NCI-H1694 (cell line): Measurements from ENCODE around the gene GALM.
"Not testable (repeated sequence)": the region's sequence is repeated elsewhere in the genome, so short reads cannot be mapped to it uniquely, and the experiment has no call there.

Experiments used
- DNase-seq: peaks from one replicate; lab custom pipeline; 2025; lab: John Stamatoyannopoulos, UW

The GALM gene

DNA sequence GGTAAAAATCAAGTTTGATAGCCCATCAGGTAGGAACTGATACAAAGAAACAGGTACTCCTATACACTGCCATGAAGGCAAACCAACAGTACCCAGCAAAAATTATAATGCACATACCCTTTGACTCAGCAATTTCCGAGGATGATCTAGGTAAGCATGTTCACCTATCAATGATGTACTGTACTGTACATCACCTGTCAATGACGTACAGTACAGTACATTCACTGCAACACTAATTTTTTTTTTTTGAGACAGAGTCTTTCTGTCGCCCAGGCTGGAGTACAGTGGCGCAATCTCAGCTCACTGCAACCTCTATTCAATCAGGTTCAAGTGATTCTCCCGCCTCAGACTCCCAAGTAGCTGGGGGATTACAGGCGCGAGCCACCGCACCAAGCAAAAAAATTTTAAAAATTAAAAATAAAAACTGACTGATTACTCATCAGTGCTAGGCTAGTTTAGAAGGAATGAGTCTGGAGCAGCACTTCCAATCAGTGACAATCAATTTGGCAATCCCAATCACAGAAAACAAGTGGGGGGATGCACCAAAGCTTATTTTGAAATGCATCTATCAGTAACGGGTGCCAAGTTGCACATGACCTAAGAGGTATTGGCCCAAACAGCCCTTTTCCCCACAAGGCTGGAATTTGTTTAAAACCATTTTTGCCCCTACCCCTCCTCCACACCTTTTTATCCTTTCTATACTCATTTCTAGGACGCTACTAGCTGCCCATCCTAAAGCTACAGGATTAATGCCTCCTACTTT is 77.1 kb downstream of the GALM start:
- no peak for DNase-seq

DNA sequence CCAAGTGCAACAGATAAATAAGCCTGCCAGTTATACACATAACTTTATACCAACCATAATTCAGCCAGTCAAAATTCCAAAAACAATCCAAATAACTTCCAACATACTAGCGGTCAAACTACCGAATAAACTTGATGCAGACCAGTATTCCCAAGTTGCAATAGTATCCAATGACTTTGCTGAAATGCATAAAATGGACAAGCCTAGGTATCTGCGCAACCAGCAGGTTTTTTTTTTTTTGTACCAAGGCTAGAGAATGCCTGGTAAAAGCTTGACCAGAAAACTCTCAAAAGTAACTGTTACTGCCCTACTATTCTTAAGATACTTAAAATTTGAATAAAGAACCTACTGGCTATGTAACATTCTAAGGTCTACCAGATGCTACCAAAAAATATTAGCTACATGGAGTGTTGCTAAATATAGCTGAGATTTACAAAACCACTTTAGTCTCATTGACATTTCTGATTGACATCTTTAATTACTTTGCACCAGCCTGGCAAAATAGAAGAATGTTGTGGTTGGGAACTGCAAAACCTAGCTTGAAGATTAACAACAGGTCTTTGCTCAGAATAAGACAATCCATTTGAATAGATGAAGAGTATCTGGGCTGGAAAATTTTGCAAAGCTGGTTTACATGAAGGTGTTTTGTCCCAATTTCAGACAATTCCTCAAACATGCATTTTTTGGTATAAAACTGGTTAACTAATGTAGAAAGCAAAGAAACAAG is 77.9 kb downstream of the GALM start:
- no peak for DNase-seq

DNA sequence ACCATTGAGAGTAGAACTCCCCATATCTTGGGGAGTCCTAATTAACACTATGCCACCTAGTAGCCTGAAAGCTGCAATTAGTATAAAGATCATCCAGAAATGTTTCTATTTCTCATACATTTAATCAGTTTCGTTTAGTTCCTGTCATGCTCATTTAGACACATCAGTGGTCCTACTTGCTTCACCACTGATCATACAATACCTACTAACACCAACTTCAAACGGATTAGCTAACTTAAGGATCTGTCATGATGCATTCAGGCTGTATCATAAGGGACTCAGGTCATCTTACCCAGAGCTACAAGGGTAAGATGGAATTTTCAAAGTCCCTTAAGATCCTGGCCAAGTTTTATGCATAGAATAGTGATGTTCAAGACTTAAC is 78.5 kb downstream of the GALM start:
- no peak for DNase-seq

DNA sequence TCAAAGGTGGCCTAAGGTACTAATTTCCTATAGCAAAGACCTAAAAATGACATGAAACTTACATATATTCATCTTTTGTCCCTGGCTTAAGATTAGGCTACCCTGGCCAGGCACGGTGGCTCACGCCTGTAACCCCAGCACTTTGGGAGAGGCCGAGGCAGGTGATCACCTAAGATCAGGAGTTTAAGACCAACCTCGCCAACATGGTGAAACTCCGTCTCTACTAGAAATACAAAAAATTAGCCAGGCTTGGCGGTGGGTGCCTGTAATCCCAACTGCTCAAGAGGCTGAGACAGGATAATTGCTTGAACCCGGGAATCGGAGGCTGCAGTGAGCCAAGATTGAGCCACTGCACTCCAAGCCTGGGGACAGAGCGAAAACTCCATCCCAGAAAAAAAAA is 79.4 kb downstream of the GALM start:
- DNase-seq = no peak

- no peak for DNase-seq
Measured at GRCh38 chr2:38747007-38747424, 81.1 kb downstream of the GALM start.

GRCh38 chr2:38747819-38748218 is 81.9 kb downstream of the GALM start:
- DNase-seq = no peak

DNA sequence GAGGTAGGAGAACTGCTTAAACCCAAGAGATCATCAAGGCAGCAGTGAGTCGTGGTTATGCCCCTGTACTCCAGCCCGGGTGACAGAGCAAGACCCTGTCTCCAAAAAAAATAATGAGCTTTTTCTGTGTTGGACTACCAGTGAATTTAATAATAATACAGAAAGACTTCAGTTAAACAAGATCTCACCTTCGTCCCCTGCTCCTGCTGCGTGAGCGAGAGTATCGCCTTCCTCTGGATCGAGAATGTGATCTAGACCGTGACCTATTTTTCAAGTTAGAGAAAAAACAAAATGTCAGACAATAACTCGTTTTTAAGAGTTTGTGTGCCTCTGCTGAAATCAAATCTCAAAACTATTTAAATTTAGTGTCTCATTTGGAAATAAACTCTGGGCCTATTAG is 82.5 kb downstream of the GALM start:
- no peak for DNase-seq

- no peak for DNase-seq
Measured at GRCh38 chr2:38748943-38749804, 83.3 kb downstream of the GALM start.

DNA sequence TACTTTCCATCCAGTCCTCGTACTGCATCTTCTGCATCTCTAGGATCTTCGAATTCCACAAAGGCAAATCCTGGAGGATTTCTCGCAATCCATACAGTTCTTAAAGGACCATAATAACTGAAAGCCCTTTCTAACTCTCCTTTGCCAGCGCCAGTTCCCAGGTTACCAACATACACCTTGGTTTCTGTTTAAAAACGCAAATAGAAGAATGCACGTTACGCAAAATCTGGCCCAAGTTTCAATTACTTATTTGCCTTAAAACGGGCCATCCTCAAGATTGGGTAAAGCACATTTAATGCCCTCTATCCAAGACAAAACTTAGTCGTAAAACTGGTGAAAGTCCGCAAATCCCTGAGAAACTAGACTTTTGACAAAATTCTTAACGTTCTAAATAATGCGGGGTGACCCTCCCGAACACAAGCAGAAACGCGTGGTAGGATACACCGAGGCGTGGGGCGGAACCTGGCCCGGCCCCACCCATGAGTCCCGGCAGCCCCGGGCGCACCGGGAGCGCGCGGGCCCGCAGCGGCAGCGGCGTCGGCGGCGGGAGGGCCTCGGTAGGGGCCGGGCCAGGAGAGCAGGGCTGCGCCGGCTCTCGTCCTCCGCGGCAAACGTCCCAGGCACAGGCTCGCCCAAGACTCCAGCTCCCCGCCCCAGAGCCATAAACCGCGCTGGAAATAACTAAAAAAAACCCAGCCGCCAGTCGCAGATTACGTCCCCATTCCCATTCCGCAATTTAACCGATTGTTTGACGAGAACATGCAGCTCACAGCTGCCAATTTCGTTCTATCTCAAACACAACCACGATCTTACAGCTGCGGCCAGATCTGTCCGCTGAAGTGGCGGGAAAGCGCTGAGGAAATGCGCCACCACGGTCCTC is 84.3 kb downstream of the GALM start:
- DNase-seq = no peak

DNA sequence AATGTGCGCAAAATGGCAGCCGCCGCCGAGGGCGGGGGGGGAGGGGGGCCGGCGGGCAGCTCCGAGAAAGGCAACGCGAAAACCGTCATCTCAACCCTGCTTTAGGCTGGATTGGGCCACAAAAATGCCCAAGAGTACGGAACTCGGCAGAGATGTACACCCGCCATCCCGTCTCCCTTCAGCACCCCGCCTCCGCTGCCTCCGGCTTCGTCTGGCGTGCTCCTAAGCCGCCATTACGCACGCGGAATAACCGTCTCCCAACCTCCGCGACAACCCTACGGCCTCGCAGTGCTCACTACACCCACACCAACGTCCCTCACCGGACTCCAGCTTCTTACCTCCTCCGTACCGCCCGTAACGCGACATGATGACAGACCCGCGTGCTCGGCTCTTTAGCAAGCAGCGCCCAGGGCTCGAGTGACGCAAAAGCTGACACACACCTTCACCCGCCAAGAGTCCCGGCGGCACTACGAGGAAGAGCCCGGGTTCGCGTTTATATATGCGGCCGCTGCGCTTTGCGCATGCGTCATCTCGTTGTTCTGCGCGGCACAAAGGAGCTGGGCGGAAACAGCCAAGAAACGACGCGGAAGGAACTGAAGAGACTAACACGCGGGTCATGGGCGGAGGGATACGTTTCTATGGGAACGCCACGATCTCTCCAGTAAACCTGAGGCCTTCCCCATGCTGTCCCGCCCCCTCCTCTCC is 85.1 kb downstream of the GALM start, which contains the start of gene SRSF7:
TSS of gene SRSF7 (minus strand) at position 471 of the 705 bp plus-strand sequence. CDS start at position 366, 105 bp downstream.
- DNase-seq = peak; percentile 99

DNA sequence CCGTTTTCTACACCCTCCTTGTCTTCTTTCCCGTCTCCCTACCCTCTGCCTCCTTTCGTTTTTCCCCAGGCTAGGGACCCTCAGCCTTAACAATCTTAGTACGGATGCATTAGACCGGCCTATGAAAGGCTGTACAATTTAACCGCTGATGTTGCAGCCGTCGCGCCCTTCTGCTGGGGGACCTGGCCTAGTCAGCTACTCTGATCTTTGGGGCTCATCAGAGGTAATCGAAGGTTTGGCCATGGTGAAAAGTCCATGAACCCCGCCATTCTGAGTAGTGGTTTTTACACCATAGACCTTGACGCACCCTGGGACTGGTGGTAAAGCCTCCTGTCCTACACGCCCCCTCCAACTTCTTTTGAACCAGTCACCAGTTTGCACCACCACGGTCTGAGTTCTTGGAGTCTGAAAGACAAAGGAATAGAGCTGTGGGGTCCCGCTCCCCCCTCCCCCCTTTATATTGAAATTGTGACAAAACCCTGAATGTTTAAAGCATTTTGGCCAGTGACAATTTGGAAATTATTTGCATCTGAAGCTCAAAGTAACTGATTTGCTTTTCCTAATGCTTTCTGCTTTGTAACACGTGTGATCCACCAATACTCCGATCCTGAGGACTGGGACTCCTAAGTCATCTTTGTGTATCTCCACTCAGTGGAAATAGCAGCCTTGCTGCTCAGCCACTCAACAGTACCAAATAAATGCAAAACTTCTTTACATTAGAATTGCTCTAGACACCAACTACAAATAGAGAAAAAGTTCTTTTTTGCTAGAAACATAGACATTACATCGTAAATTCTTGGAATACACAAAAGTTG is 85.9 kb downstream of the GALM start:
- DNase-seq = no peak

DNA sequence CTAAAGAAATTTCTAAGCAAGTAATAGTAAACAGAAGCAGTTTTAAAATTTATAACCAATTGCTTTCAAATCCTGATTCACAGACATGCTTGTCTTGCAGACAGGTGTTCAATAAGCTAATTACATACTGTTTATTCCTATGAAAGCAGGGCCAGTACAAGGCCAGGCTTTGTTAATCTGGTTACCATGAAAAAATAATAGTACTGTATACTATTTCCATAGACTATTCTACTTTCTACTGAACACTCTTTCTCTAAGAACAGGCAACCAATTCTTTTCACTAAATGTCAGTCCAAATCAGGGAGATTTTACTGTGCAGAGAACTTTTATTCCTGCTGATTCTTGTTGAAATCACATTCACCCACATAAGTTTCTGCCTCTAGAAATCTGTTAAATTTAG is 88.1 kb downstream of the GALM start:
- DNase-seq = no peak

DNA sequence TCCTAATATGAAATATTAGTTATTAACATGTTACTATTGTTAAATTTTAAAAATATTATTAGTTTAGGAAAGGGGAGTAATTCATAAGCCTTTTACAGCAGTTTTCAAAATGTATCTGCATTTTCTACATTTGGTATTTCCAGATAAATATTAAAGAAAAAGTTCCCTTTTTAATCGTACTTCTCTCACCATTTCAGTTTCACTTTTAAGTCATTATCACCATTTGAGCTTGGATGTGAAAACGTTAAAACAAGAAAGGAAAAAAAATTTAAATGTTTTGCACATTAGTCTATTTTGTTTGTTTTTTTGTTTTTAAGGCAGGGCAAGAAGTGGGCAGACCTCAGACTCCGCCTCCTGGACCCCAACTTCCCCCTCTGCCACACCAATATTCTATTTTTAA is 88.6 kb downstream of the GALM start:
- DNase-seq = no peak

GRCh38 chr2:38755891-38756290 is 90.0 kb downstream of the GALM start:
- DNase-seq = not testable (repeated sequence)

DNA sequence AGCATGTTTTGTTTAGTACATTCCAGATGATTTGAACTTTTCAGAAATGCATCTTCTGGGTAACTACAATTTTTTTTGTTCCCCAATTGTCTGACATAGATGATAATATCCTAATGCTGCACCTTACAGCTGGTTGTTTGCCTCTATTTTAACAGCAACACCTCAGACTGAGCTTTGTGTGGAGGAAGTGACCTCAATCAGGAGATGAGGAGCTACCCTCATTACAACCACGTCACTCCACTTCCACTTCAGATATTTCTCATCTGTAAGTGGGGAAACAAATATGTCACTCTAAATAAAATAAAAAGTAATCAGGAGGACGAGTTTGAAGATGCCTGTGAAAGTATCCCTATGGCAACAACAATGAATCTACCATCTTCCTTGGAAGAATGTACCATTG is 97.3 kb downstream of the GALM start:
- DNase-seq = no peak

DNA sequence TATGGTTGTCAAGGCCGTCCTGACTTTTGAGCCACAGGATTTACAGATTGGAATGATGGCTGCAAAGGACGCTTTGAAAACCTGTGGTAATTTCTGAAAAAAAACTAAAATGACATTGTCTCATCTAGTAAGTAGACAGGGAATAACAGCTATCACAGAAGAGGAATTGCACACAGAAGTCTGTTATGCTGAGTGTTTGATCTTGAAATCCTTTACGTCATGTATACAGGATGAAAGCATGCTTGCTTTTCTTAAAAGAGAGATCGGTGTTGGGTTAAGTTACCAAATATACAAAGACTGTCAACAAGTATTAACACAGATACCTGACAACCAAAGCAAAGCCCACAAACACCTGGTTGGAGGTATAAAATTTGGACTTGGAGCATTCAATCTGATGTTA is 97.8 kb downstream of the GALM start:
- DNase-seq = no peak

DNA sequence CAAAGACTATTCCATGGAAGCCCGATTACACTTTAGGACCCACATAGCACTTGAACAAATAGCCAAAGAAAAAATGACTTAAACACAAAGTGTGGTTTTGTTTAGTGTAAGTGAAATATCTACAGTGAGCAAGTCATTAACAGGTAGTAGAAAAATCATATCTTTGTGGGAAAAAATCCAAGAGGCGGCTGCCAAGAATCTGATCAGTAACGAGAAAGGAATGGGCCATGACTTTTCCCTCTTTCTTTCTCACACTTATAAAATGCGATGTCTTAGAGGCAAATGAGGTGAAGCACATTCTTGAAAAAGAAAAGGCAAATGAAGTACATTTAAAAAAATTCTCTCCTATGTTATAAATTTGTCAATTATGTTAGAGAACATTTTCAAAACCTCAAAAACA is 99.2 kb downstream of the GALM start:
- no peak for DNase-seq

DNA sequence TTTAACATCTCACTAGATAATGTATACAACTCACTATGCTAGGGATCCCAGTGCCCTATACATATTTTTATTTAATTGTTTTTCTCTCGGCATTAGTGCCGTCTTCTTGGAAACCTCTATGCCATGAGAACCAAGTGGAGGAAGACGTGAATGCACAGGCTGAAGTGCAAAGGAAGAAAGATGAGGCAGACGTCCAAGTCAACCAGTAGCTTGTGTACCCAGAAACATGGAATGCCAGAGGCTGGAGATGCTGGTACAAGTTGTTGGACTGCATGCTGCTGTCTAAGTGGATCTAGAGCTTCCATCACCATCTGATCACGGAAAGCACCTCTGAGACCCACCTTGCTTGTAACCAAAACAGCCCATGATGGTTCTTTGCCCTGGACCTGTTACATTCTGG is 99.6 kb downstream of the GALM start:
- DNase-seq = no peak

- no peak for DNase-seq
Measured at GRCh38 chr2:38771632-38772031, 105.7 kb downstream of the GALM start.
